ENCODE measurements around the gene NELL2.

DNA sequence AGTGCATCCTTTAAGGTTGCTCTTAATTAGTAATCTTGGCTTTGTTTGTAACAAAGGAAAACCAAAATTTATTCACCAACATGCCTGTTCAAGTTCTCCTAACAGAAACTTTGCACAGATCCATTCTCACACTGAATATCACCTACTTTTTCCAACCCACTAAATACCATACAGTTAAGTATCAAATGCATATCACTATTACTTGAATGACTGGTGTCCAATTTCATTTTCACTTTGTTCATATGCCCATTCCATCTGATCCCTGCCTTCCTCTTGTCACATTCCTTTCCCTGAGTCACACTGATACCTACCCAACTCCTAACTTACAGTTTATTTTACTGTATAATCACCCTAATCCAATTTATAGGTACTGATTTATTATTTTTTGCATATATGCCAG lies 286.4 kb downstream of the NELL2 start:
- TF ChIP-seq POLR2A (IDR thresholded peaks at IDR 0.05) (no peak), POLR2AphosphoS5 (IDR thresholded peaks at IDR 0.05) (no peak)
